GM19023 (cell line): ENCODE measurements around the gene RPS6KA5.
"Not testable (repeated sequence)": the region's sequence is repeated elsewhere in the genome, so short reads cannot be mapped to it uniquely, and the experiment has no call there.

ENCODE experiments used
- ATAC-seq: cut with Tn5 transposase; IDR thresholded peaks from one replicate; pipeline ENCODE4 v1.9.1; 2021; ENCODE audit warnings: mild to moderate bottlenecking, moderate library complexity; ENCODE audit not compliant: unreplicated experiment

RPS6KA5 gene

DNA sequence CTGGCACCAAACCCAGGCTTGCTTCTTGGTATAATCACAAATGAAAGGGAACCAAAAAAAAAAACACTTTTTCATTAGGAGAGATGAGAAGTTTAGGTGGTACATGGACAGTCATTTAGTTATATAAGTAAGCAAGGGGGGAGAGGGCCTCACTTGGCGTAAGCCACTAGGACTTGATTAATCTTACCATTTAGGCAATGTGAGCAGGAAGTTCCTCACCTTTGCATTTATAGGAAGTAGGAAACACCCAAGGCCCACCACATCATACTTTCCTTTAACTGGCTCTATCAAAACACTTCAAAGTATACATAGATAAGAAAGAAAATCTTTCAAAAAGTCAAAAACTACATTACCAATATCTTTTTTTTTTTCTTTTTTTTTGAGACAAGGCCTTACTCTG, 6.7 kb upstream of the RPS6KA5 start:
- ATAC-seq: no peak

DNA sequence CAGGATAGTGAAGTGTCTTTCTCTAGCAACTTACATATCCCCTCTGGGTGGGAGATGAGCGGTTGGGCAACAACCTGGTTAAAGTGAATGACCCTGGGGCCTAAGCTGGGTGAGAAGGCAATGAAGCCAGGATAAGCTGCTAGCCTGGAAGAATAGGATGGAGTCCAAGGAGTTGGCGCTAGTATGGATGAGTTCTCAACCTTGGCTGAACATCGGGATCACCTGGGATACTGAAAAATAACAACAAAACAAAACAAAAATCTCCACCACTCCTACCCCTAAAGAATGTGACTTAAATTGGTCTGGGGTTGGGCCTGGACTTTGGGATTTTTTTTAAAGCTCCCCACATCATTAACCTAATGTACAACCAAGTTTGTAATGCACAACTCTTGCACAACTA, 4.8 kb upstream of the RPS6KA5 start:
- ATAC-seq: no peak

- ATAC-seq: no peak
Measured at GRCh38 chr14:91063119-91063518, 2.7 kb upstream of the RPS6KA5 start.

DNA sequence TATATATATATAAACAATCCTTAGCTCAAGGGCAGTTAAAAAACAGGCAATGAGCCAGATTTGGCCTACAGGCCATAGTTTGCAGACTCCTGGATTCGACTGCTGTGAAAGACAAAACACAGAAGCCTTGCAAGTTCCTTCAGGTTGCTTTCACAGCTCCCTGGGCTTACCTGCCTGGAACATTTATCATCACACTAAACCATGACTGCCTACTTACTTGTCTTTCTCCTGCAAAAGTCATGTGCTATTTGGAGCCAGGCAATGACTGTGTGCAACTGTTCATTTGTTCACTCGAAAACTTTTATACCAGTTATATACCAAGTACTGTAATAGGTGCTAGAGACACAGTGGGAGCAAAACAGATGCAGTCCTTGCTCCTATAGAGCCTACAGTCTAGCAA, 2.2 kb upstream of the RPS6KA5 start:
- ATAC-seq: no peak

DNA sequence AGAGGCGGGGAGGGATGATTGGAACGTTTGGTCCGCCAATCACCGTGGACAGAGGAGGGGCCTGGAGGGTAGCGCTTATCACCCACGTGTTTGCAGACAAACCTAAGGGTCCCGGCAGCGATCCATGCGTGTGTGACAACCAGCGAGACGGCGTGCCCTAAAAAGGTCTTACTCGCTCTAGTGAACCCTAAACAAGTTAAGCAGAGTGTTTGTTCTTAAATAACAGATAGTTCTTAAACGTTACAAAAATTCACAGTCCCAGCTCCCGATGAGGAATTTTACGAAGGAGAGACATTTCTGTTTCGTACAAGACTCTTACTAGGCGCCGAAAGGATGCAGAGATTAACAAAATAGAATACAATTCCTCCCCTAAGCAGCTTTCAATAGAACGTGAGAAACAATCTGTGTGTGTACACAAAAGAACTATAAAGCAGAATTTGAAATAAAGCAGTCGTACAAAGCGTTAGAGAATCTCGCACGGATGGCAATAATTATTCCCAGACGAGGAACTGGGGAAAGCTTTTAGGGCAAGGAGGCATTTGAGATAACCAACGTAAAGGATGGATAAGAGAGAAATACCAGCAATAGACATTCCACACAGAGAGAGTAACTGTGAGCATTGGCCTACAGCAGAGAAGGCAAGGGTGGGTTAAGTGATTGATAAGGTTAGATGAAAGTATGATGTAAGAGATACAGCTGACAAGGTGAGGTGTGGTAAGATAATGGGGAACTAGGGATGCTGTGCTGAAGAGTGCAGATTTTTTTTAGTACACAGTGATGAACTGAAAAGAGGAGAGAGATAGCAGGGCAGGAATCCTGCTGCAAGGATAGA, 831 bp upstream of the RPS6KA5 start:
- ATAC-seq: no peak

- ATAC-seq: peak; percentile 23
Measured at GRCh38 chr14:91059576-91060350, 678 bp downstream of the RPS6KA5 start.

GRCh38 chr14:91058042-91058581, 2.3 kb downstream of the RPS6KA5 start:
- ATAC-seq: no peak

DNA sequence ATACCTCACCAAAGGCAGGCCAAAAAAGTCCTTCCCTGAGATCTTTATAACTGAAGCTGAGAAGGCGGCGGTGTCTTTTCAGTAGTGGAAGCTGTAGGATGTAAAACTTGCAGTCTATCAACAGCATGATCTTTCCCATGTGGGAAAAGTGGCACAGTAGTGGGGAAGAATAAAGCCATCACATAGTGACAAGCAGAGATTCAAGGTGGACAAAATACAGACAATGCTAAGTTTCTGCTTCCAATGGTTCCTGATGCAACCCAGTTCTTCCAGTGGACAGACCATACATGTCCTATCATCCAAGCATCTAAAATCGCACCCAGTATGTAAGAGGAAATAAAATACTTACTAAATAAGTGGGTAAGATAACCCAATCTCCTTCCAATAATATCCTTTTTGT, 4.1 kb downstream of the RPS6KA5 start:
- no peak for ATAC-seq

- no peak for ATAC-seq
Measured at GRCh38 chr14:91055016-91055415, 5.4 kb downstream of the RPS6KA5 start.

DNA sequence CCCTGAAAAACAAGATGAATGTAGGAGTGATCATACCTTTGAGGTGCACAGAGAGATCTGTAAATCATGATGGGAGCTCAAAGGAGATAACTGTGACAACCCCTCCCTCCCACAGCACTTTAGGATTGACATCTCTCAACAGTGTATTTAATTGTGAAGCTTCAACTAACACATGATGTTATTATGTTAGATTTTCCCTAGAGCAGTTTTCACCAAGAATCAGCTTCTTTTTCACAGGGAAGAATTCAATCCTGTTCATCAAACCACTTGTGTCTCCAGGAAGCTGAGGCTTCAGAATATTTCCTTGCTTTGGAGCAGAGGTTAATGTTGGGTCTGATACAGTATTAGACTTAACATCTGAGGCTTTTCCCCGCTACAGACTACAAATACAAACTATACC, 11.8 kb downstream of the RPS6KA5 start:
- ATAC-seq: no peak

DNA sequence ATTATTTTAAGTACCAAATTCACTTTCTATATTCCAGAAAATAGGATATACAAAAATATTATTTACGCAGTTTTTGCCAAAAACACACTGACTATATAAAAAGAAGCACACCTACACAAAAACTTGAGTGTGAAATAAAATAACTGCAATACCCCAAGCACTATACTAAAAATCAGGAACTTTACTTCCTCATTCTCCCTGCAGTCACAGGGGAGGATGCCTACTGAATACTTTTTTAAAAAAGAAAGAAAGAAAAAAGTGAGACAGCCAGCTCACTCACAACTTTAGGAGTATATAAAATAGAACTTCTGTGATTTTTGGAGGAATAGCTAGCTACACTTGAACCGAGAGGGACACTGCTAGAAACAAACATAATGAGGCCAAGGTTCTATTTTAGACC, 12.2 kb downstream of the RPS6KA5 start:
- no peak for ATAC-seq

DNA sequence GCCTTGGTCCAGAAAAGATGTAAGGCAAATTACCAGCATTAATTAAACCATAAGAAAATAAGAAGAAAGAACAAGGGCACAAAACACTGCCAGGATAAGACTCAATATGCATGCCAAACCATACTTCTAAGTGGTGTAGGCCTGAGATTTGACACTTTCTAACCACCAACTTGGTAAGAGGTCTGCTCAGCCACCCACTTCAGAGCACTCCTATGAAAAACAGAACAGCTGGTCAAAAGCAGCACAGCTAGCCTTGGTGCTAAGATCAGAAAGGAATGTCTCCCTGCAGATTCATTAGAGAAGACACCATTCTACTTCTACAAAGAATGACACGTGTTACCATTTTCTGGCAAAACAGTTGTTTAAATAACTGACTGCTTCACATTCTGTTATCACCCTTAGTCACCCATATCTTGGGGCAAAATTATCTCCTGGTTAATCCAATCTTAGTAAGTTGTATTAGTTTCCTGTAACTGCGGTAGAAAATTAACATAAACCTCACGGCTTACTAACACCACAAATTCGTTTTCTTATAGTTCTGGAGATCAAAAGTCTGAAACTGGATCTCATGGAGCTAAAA, 13.2 kb downstream of the RPS6KA5 start:
- ATAC-seq: no peak

- no peak for ATAC-seq
Measured at GRCh38 chr14:91046488-91047072, 13.9 kb downstream of the RPS6KA5 start.

DNA sequence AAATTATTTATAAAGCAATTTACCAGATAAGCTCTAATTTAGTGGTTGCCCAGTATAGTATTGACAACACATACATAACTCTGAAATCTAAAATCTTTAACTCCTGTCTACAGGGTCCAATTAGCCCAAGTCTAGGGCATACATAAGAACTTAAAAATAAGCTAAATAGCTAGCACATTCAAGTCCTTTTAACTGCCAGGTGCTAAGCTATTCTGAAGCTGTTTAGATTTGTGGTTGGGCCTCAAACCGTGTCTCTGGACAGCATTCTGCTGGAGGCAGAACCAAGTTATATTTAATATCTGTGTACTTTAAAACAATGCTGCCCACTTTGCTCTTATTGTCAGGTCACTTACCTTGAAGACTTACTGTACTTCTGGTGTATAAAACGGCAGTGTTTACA, 19.0 kb downstream of the RPS6KA5 start:
- ATAC-seq: no peak

GRCh38 chr14:91040545-91040944, 19.9 kb downstream of the RPS6KA5 start:
- no peak for ATAC-seq

GRCh38 chr14:91038439-91038838, 22.0 kb downstream of the RPS6KA5 start:
- no peak for ATAC-seq

- no peak for ATAC-seq
Measured at GRCh38 chr14:91036741-91037469, 23.5 kb downstream of the RPS6KA5 start.

- no peak for ATAC-seq
Measured at GRCh38 chr14:91035855-91036254, 24.6 kb downstream of the RPS6KA5 start.

DNA sequence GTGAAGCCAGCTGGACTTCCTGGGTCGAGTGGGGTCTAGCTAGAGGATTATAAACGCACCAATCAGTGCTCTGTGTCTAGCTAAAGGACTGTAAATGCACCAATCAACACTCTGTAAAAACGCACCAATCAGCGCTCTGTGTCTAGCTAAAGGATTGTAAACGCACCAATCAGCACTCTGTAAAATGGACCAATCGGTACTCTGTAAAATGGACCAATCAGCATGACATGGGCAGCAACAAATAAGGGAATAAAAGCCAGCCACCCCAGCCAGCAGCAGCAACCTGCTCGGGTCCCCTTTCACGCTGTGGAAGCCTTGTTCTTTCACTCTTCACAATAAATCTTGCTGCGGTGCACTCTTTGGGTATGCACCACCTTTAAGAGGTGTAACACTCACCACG, 26.1 kb downstream of the RPS6KA5 start:
- ATAC-seq: not testable (repeated sequence)

DNA sequence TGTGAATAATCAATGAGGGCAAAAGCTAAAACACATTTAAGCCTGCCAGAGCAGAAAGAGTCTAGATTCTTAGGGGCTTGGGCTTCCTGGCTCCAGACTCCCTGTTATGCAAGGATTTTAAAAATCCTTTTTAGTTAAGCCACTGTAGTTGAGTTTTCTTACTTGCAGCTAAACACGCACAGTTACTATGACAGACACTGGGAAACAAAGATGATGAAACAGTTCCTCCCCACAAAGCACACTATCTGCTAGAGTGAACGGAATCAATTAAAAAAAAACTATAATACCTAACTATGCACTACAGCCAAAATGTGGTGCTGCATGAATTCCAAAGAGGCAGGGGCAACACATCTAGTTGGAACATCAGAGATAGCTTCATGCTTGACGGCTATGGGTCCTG, 28.2 kb downstream of the RPS6KA5 start:
- ATAC-seq: no peak

DNA sequence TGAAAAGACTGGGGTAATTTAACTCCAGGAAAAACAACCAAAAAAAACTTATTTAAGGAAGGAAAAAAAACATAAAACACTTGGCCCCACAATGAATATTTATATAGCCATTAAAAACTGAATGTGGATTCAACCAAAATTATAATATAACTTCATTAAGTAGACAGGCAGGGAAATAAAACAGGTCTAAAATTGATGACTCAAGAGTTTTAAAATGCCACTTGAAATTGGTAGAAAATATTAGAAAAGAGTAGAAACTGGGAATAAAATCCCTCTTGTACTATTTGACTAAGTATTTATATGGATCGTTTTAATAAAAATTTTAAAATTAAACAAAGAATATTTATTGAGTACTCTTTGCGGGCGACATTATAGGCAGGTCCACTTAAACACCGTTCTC, 28.8 kb downstream of the RPS6KA5 start:
- no peak for ATAC-seq
